Right lobe of liver (tissue), 6 donors: ENCODE data around the gene UBC. TPM values are rescaled to one million over a fixed set of nuclear protein-coding genes. Genes with fewer than 3 reads are reported as not detected.
A peak's percentile ranks its signal among the peaks of the same experiment; 100 is the strongest.

Experiments
- ATAC-seq, 4 donors: fragments of 200-7000 bp; cut with Tn5 transposase; one replicate each; pipeline ENCODE4 v1.9.1; 2020; ENCODE audit warnings: mild to moderate bottlenecking in 4 of 4, moderate library complexity in 4 of 4
- DNase-seq, 3 donors: peaks; one replicate each; pipeline ENCODE4 v3.0.0-alpha.2; 2020
- H3K27ac ChIP-seq, 3 donors: fragments of 200-600 bp; one replicate each; pipeline ENCODE4 v1.8.0; 2022
- H3K27me3 ChIP-seq, 2 donors: fragments of 200-600 bp; one replicate each; pipeline ENCODE4 v1.8.0; 2022
- H3K36me3 ChIP-seq, 4 donors: fragments of 200-600 bp; sonication (generic) in 1 of 4; one replicate each; pipeline versions ENCODE4 v1.5.1 to v1.8.0; 2017 to 2022; ENCODE audit warnings: control low read depth in 1 of 4
- H3K4me1 ChIP-seq, 4 donors: fragments of 200-600 bp; sonication (generic) in 1 of 4; one replicate each; pipeline versions ENCODE4 v1.5.1 to v1.8.0; 2017 to 2022; ENCODE audit warnings: control low read depth in 1 of 4
- H3K4me3 ChIP-seq, 3 donors: fragments of 200-600 bp; one replicate each; pipeline ENCODE4 v1.8.0; 2022
- H3K9me3 ChIP-seq, 4 donors: fragments of 200-600 bp; sonication (generic) in 1 of 4; one replicate each; pipeline versions ENCODE4 v1.5.1 to v1.8.0; 2017 to 2022; ENCODE audit warnings: control low read depth in 1 of 4
- POLR2A ChIP-seq: fragments of 450-650 bp; IDR thresholded peaks from one replicate; pipeline ENCODE4 v1.6.1; 2017; ENCODE audit warnings: antibody characterized with exemption, mild to moderate bottlenecking
- WGBS: methylation state at CpG from one replicate; pipeline ENCODE4 v1.1.6; 2018; ENCODE audit warnings: low coverage, low lambda C conversion rate; ENCODE audit not compliant: insufficient coverage; ENCODE audit errors: missing lambda C conversion rate; 5-methylcytosine and 5-hydroxymethylcytosine counted together
- intact Hi-C, 2 donors: fragments of 100-400 bp; cut with DNase I; formaldehyde crosslinking; loops; one replicate each; pipeline versions ENCODE4 v1.11.2 to v1.14.1; 2022
- total RNA-seq, 6 experiments: library from RNA; depleted of rRNA in 2 of 6; stranded (reverse); fragments of >200 nt in 2 of 6; fragmentation: NEBNext Ultra II Directional in 3 of 6; extraction: Animal tissue kit (Norgen Biotek cat#: 25700) in 3 of 6; gene quantifications; one replicate each; pipeline versions ENCODE4 v1.1.0 to v1.2.4, GENCODE V29; 2016 to 2023
- TF ChIP-seq, protein P1 (sequence below), 4 donors: fragments of 200-600 bp in 3 of 4; fragments of 450-650 bp in 1 of 4; IDR thresholded peaks; one replicate each; pipeline versions ENCODE4 v1.5.1 to v1.8.0; 2016 to 2022; ENCODE audit warnings: antibody characterized with exemption in 4 of 4, mild to moderate bottlenecking in 2 of 4
- donor health status: DM: no; HTN: yes; CAD: no.
- donor health status: DM: no; HTN: no; CAD: no.
- donor health status: DM: no; HTN: no; CAD: no.
- donor health status: DM: no; HTN: yes; CAD: no.
- donor health status: DM: no; HTN: yes; CAD: no.

The UBC gene
- total RNA-seq, 6 experiments from 2014 or later: 390 to 1,023 (median 604) TPM

DNA sequence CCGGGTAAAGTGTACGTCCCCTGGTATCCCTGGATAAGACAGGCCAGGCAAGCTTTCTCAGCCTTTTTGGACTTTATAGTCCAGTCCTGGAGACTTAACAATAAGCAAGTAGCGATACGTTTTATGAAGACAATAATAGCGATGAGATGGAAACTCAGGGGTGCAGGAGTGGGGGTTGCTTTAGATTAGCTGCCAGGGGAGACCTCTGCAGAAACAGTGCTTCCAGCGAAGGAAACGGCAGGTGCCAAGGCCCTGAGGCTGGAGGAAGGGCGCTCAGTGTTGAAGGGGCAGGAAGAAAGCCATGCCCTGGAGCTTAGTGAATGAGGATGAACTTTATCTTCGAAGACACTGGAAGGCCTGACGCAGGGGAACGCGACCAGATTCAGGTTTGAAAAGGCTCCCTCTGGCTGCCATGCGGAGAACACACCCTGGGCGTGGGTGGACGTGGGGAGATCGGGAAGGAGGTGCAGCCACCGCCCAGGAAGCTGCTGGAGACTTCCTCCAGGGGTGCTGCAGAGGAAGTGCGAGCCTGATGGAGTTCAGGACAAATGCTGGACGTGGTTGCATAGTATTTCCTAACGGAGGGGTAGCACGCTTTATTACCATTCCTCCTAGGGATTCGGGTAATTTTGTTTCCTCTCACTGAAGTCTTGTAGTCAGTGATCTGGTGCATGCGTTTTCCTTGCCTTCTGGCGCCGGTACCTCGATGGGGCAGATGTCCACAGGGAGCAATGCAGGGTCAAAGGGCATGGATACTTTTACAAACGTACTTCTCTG is 26.1 kb upstream of the UBC start:
- peak overlapping the region; percentile 26 to 43 (median 39) for H3K4me3 ChIP-seq
- H3K36me3 ChIP-seq: no peaks in the 10 kb centered on the region
- peak; percentile 86 to 91 (median 91) for DNase-seq
- intact Hi-C loops: no loop called here
- WGBS: 9% methylated on average over 16 of the region's 27 CpGs
- no peak for TF ChIP-seq POLR2A
- TF ChIP-seq, protein P1, sequence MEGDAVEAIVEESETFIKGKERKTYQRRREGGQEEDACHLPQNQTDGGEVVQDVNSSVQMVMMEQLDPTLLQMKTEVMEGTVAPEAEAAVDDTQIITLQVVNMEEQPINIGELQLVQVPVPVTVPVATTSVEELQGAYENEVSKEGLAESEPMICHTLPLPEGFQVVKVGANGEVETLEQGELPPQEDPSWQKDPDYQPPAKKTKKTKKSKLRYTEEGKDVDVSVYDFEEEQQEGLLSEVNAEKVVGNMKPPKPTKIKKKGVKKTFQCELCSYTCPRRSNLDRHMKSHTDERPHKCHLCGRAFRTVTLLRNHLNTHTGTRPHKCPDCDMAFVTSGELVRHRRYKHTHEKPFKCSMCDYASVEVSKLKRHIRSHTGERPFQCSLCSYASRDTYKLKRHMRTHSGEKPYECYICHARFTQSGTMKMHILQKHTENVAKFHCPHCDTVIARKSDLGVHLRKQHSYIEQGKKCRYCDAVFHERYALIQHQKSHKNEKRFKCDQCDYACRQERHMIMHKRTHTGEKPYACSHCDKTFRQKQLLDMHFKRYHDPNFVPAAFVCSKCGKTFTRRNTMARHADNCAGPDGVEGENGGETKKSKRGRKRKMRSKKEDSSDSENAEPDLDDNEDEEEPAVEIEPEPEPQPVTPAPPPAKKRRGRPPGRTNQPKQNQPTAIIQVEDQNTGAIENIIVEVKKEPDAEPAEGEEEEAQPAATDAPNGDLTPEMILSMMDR (IDR thresholded peaks at IDR 0.05): peak; percentile 89 to 95 (median 90)
- peak overlapping the region; percentile 89 to 93 (median 92) for H3K27ac ChIP-seq
- no peaks in the 10 kb centered on the region for H3K27me3 ChIP-seq
- ATAC-seq: peak; percentile 67 to 82 (median 70)
- no peaks in the 10 kb centered on the region for H3K9me3 ChIP-seq
- H3K4me1 ChIP-seq: peaks cover 0 to 28% (median 6%) of the 10 kb centered on the region in 4 donors

DNA sequence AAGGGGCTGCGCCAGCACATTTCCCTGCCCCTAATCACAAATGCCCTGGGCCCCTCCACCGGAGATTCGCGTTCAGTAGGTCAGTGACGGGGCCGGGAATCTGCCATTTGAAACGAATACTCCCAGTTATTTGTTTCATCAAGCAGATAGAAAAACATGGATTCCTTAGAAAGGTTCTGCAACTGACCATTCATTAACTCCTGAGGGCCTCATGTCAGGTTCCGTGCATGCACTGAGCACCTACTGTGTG is 25.6 kb upstream of the UBC start:
- no peaks in the 10 kb centered on the region for H3K9me3 ChIP-seq
- no peak for DNase-seq
- ATAC-seq: no peak
- H3K36me3 ChIP-seq: no peaks in the 10 kb centered on the region
- 2% methylated on average over 7 of the region's 8 CpGs for WGBS
- H3K4me1 ChIP-seq: peaks cover 0 to 25% (median 6%) of the 10 kb centered on the region in 4 donors
- no peaks in the 10 kb centered on the region for H3K27me3 ChIP-seq
- intact Hi-C loops: no loop called here
- peak overlapping the region; percentile 89 to 93 (median 92) for H3K27ac ChIP-seq
- peak overlapping the region; percentile 26 to 43 (median 39) for H3K4me3 ChIP-seq
- no peak for TF ChIP-seq POLR2A
- TF ChIP-seq, protein P1 (IDR thresholded peaks at IDR 0.05): no peak

GRCh38 chr12:124939421-124940142 is 25.1 kb upstream of the UBC start:
- ATAC-seq (peak; percentile 69 to 82 (median 78)), DNase-seq (peak; percentile 77 to 88 (median 81))
- Histone ChIP-seq H3K27me3 (no peaks in the 10 kb centered on the region), H3K36me3 (no peaks in the 10 kb centered on the region), H3K27ac (peak overlapping the region; percentile 89 to 93 (median 92)), H3K4me1 (peaks cover 0 to 25% (median 6%) of the 10 kb centered on the region in 4 donors), H3K9me3 (no peaks in the 10 kb centered on the region), H3K4me3 (peak overlapping the region; percentile 26 to 43 (median 39))
- TF ChIP-seq POLR2A: peak; percentile 27
- TF ChIP-seq, protein P1 (IDR thresholded peaks at IDR 0.05): peak in 1 of 4 donors; percentile 0
- whole genome bisulfite sequencing: 0% methylated on average over 35 of the region's 35 CpGs
- intact Hi-C loops: no loop called here

GRCh38 chr12:124939079-124939420 is 24.6 kb upstream of the UBC start:
- DNase-seq (peak; percentile 50 to 69 (median 66)), ATAC-seq (peak; percentile 43 to 72 (median 62))
- TF ChIP-seq, protein P1 (IDR thresholded peaks at IDR 0.05): peak; percentile 23 to 51 (median 43)
- no peak for TF ChIP-seq POLR2A
- H3K27me3 ChIP-seq: no peaks in the 10 kb centered on the region
- peak overlapping the region; percentile 26 to 43 (median 39) for H3K4me3 ChIP-seq
- peak overlapping the region; percentile 89 to 93 (median 92) for H3K27ac ChIP-seq
- H3K4me1 ChIP-seq: peaks cover 0 to 25% (median 6%) of the 10 kb centered on the region in 4 donors
- no peaks in the 10 kb centered on the region for H3K9me3 ChIP-seq
- WGBS: under 1% methylated on average over 13 of the region's 14 CpGs
- intact Hi-C loops: no loop called here
- no peaks in the 10 kb centered on the region for H3K36me3 ChIP-seq
